Measurements from ENCODE around the gene MAT2B.

DNA sequence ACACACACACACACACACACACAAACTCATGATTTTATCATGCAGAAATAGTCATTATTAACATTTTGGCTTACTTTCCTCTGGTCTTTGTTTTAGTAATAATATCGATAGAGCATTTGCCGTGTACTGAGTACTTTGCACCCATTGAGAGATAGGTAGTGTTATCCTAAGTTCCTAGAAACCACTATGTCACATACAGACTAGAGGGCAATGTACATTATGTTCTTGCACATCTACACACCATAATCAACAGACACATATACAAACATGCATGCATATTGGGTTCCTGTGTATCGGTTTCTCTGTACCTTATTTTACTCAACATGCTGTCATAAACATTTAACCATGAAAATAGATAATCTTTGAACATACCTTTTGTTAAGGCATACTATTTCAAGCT lies 45.7 kb downstream of the MAT2B start:
- TF ChIP-seq CTCF (IDR thresholded peaks at IDR 0.05): no peak
- no peak for TF ChIP-seq POLR2AphosphoS5 (IDR thresholded peaks at IDR 0.05)
- TF ChIP-seq POLR2A (IDR thresholded peaks at IDR 0.05): no peak
- no peak for TF ChIP-seq EP300 (IDR thresholded peaks at IDR 0.05)

All from stomach (tissue), 4 donors.